Astrocyte (in vitro differentiated cells and primary cell): ENCODE data around the gene KRT6B. TPM values are rescaled to one million over a fixed set of nuclear protein-coding genes. Genes with fewer than 3 reads are reported as not detected.

Experiments used
- DNase-seq: peaks from one replicate; pipeline ENCODE4 v3.0.0-alpha.2; 2010; ENCODE audit warnings: low read depth
- FAIRE-seq: peaks from 2 replicates; lab custom pipeline; 2011; peaks lifted over from hg19 to GRCh38; lab: Jason Lieb, UNC
- H2AFZ ChIP-seq: 2 replicates; pipeline ENCODE4 v1.6.0; 2012; ENCODE audit warnings: low read depth, low read length, inconsistent platforms
- H3K27ac ChIP-seq: 2 replicates; pipeline ENCODE4 v1.5.1; 2011; ENCODE audit warnings: low read depth, low read length, inconsistent platforms
- H3K27me3 ChIP-seq: 2 replicates; pipeline ENCODE4 v1.6.0; 2011; ENCODE audit warnings: low read length, inconsistent platforms; ENCODE audit not compliant: insufficient read depth
- H3K36me3 ChIP-seq: 2 replicates; pipeline ENCODE4 v1.5.1; 2011; ENCODE audit warnings: low read length, inconsistent platforms; ENCODE audit not compliant: insufficient read depth
- H3K4me1 ChIP-seq: 2 replicates; pipeline ENCODE4 v1.5.1; 2011; ENCODE audit warnings: low read length, inconsistent platforms; ENCODE audit not compliant: insufficient read depth
- H3K4me2 ChIP-seq: 2 replicates; pipeline ENCODE4 v1.6.0; 2012; ENCODE audit warnings: low read length, inconsistent platforms
- H3K4me3 ChIP-seq: 2 replicates; pipeline ENCODE4 v1.5.1; 2011; ENCODE audit warnings: low read depth, mild to moderate bottlenecking, low read length, inconsistent platforms; ENCODE audit not compliant: insufficient read depth
- H3K79me2 ChIP-seq: 2 replicates; pipeline ENCODE4 v1.6.0; 2012; ENCODE audit warnings: mild to moderate bottlenecking, low read length, inconsistent platforms; ENCODE audit not compliant: insufficient read depth
- H3K9ac ChIP-seq: 2 replicates; pipeline ENCODE4 v1.6.0; 2012; ENCODE audit warnings: mild to moderate bottlenecking, low read length, inconsistent platforms
- H3K9me3 ChIP-seq: 2 replicates; pipeline ENCODE4 v1.5.1; 2012; ENCODE audit warnings: low read depth, mild to moderate bottlenecking, low read length, inconsistent platforms; ENCODE audit not compliant: insufficient read depth
- H4K20me1 ChIP-seq: 2 replicates; pipeline ENCODE4 v1.6.0; 2012; ENCODE audit warnings: low read length, inconsistent platforms; ENCODE audit not compliant: insufficient read depth
- H3K27ac Mint-ChIP-seq: one replicate; pipeline ENCODE4 v1.8.0; 2021; ENCODE audit warnings: mild to moderate bottlenecking, mixed read lengths; ENCODE audit not compliant: unreplicated experiment
- H3K27me3 Mint-ChIP-seq: one replicate; pipeline ENCODE4 v1.8.0; 2021; ENCODE audit warnings: low read depth, mixed read lengths; ENCODE audit not compliant: unreplicated experiment
- H3K36me3 Mint-ChIP-seq: one replicate; pipeline ENCODE4 v1.8.0; 2021; ENCODE audit warnings: low read depth, mixed read lengths; ENCODE audit not compliant: unreplicated experiment
- H3K4me1 Mint-ChIP-seq: one replicate; pipeline ENCODE4 v1.8.0; 2021; ENCODE audit warnings: low read depth, mixed read lengths; ENCODE audit not compliant: unreplicated experiment
- H3K4me3 Mint-ChIP-seq: one replicate; pipeline ENCODE4 v1.8.0; 2021; ENCODE audit warnings: mild to moderate bottlenecking, moderate library complexity, mixed read lengths; ENCODE audit not compliant: unreplicated experiment
- H3K9me3 Mint-ChIP-seq: one replicate; pipeline ENCODE4 v1.8.0; 2021; ENCODE audit warnings: mild to moderate bottlenecking, mixed read lengths; ENCODE audit not compliant: unreplicated experiment
- CTCF ChIP-seq: IDR thresholded peaks from 2 replicates; pipeline ENCODE4 v1.5.1; 2011; ENCODE audit warnings: low read depth, mild to moderate bottlenecking, inconsistent platforms, low read length, moderate library complexity; ENCODE audit not compliant: insufficient read depth
- EZH2 ChIP-seq: IDR thresholded peaks from 2 replicates; pipeline ENCODE4 v1.6.1; 2012; ENCODE audit warnings: mild to moderate bottlenecking, low read length, inconsistent platforms; ENCODE audit not compliant: insufficient read depth
- total RNA-seq: library from RNA; stranded (reverse); gene quantifications from 2 replicates; pipeline ENCODE4 v1.2.1, GENCODE V29; 2021

The KRT6B gene
- total RNA-seq, 1 donor from 2014 or later, result not detected

GRCh38 chr12:52469853-52470252 is 17.9 kb upstream of the KRT6B start:
- Histone ChIP-seq H3K4me2 (no peak overlapping the region), H3K9ac (no peak overlapping the region), H3K27me3 (no peaks in the 10 kb centered on the region), H2AFZ (no peak overlapping the region), H3K9me3 (no peaks in the 10 kb centered on the region), H3K4me3 (no peak overlapping the region), H3K79me2 (no peaks in the 10 kb centered on the region), H3K36me3 (no peaks in the 10 kb centered on the region), H3K27ac (no peak overlapping the region), H4K20me1 (no peaks in the 10 kb centered on the region), H3K4me1 (no peaks in the 10 kb centered on the region)
- TF ChIP-seq EZH2 (no peak), CTCF (no peak)
- Mint-ChIP-seq H3K4me1 (no peaks in the 10 kb centered on the region), H3K4me3 (no peak overlapping the region), H3K27ac (no peak overlapping the region), H3K36me3 (no peaks in the 10 kb centered on the region), H3K27me3 (peaks cover 12% of the 10 kb centered on the region), H3K9me3 (no peaks in the 10 kb centered on the region)
- DNase-seq, result no peak
- no peak for FAIRE-seq

GRCh38 chr12:52464897-52465296 is 13.0 kb upstream of the KRT6B start:
- Histone ChIP-seq H3K79me2 (no peaks in the 10 kb centered on the region), H3K36me3 (no peaks in the 10 kb centered on the region), H3K4me3 (no peak overlapping the region), H3K27ac (no peak overlapping the region), H3K9me3 (no peaks in the 10 kb centered on the region), H3K4me2 (no peak overlapping the region), H2AFZ (no peak overlapping the region), H3K27me3 (peaks cover 3% of the 10 kb centered on the region), H4K20me1 (no peaks in the 10 kb centered on the region), H3K9ac (no peak overlapping the region), H3K4me1 (no peaks in the 10 kb centered on the region)
- DNase-seq, result no peak
- Mint-ChIP-seq H3K9me3 (no peaks in the 10 kb centered on the region), H3K36me3 (no peaks in the 10 kb centered on the region), H3K4me3 (no peak overlapping the region), H3K27me3 (peaks cover 1% of the 10 kb centered on the region), H3K27ac (no peak overlapping the region), H3K4me1 (no peaks in the 10 kb centered on the region)
- TF ChIP-seq CTCF, result no peak
- TF ChIP-seq EZH2, result no peak
- no peak for FAIRE-seq

- Histone ChIP-seq H3K27me3 (peaks cover 3% of the 10 kb centered on the region), H3K79me2 (no peaks in the 10 kb centered on the region), H3K27ac (no peak overlapping the region), H3K9me3 (no peaks in the 10 kb centered on the region), H3K36me3 (no peaks in the 10 kb centered on the region), H3K4me1 (no peaks in the 10 kb centered on the region), H3K4me3 (no peak overlapping the region), H3K4me2 (no peak overlapping the region), H4K20me1 (no peaks in the 10 kb centered on the region), H3K9ac (no peak overlapping the region), H2AFZ (no peak overlapping the region)
- H3K9me3 Mint-ChIP-seq, result no peaks in the 10 kb centered on the region
- no peaks in the 10 kb centered on the region for H3K36me3 Mint-ChIP-seq
- no peak overlapping the region for H3K27ac Mint-ChIP-seq
- H3K27me3 Mint-ChIP-seq, result peaks cover 3% of the 10 kb centered on the region
- FAIRE-seq (no peak), DNase-seq (no peak)
- no peaks in the 10 kb centered on the region for H3K4me1 Mint-ChIP-seq
- no peak overlapping the region for H3K4me3 Mint-ChIP-seq
- TF ChIP-seq CTCF (no peak), EZH2 (no peak)
These were observed 9.7 kb upstream of the KRT6B start for GRCh38 chr12:52461693-52462092.
